ENCODE results near the gene F13A1.

The F13A1 gene

GRCh38 chr6:6244624-6245023 lies 75.8 kb downstream of the F13A1 start:
- TF ChIP-seq TAF1 (IDR thresholded peaks at IDR 0.05; ENCODE audit: borderline replicate concordance, insufficient read depth, low read length) (no peak), REST (IDR thresholded peaks at IDR 0.05; ENCODE audit: insufficient read depth in 1 of 2, low read depth in 2 of 2, low read length in 2 of 2) (no peak), POLR2AphosphoS5 (IDR thresholded peaks at IDR 0.05; ENCODE audit: low read depth, low read length) (no peak), SIN3A (IDR thresholded peaks at IDR 0.05; ENCODE audit: borderline replicate concordance, insufficient read depth, low read length) (no peak), FOXP2 (optimal IDR thresholded peaks at IDR 0.05; ENCODE audit: borderline replicate concordance, extremely low read depth, extremely low read length, insufficient read depth) (no peak)

- TF ChIP-seq POLR2AphosphoS5 (IDR thresholded peaks at IDR 0.05; ENCODE audit: low read depth, low read length) (no peak), REST (IDR thresholded peaks at IDR 0.05; ENCODE audit: insufficient read depth in 1 of 2, low read depth in 2 of 2, low read length in 2 of 2) (no peak), SIN3A (IDR thresholded peaks at IDR 0.05; ENCODE audit: borderline replicate concordance, insufficient read depth, low read length) (no peak), FOXP2 (optimal IDR thresholded peaks at IDR 0.05; ENCODE audit: borderline replicate concordance, extremely low read depth, extremely low read length, insufficient read depth) (no peak), TAF1 (IDR thresholded peaks at IDR 0.05; ENCODE audit: borderline replicate concordance, insufficient read depth, low read length) (no peak)
Measured at GRCh38 chr6:6243846-6244245, 76.6 kb downstream of the F13A1 start.

GRCh38 chr6:6239598-6240581 lies 80.6 kb downstream of the F13A1 start:
- TF ChIP-seq REST (IDR thresholded peaks at IDR 0.05; ENCODE audit: insufficient read depth in 1 of 2, low read depth in 2 of 2, low read length in 2 of 2): no peak

GRCh38 chr6:6236730-6237469 lies 83.6 kb downstream of the F13A1 start:
- no peak for TF ChIP-seq TAF1 (IDR thresholded peaks at IDR 0.05; ENCODE audit: borderline replicate concordance, insufficient read depth, low read length)
- TF ChIP-seq FOXP2 (optimal IDR thresholded peaks at IDR 0.05; ENCODE audit: borderline replicate concordance, extremely low read depth, extremely low read length, insufficient read depth): no peak
- TF ChIP-seq SIN3A (IDR thresholded peaks at IDR 0.05; ENCODE audit: borderline replicate concordance, insufficient read depth, low read length): no peak
- TF ChIP-seq REST (IDR thresholded peaks at IDR 0.05; ENCODE audit: insufficient read depth in 1 of 2, low read depth in 2 of 2, low read length in 2 of 2): no peak
- no peak for TF ChIP-seq POLR2AphosphoS5 (IDR thresholded peaks at IDR 0.05; ENCODE audit: low read depth, low read length)
